NCI-H1105 (cell line): ENCODE measurements around the gene FBXW4.
"Not testable (repeated sequence)": the region's sequence is repeated elsewhere in the genome, so short reads cannot be mapped to it uniquely, and the experiment has no call there.

Source experiments
- DNase-seq: peaks from one replicate; lab custom pipeline; 2025; lab: John Stamatoyannopoulos, UW

The FBXW4 gene

GRCh38 chr10:101655570-101655969 is 39.4 kb downstream of the FBXW4 start:
- DNase-seq, result no peak

- DNase-seq, result no peak
Observed at GRCh38 chr10:101653536-101653935, 41.4 kb downstream of the FBXW4 start.

- no peak for DNase-seq
Observed at GRCh38 chr10:101651336-101651735, 43.6 kb downstream of the FBXW4 start.

- DNase-seq, result no peak
Observed at GRCh38 chr10:101650863-101651262, 44.1 kb downstream of the FBXW4 start.

GRCh38 chr10:101649525-101650085 is 45.4 kb downstream of the FBXW4 start:
- DNase-seq, result no peak

- no peak for DNase-seq
Observed at GRCh38 chr10:101647255-101647654, 47.7 kb downstream of the FBXW4 start.

GRCh38 chr10:101646364-101646763 is 48.6 kb downstream of the FBXW4 start:
- no peak for DNase-seq

- no peak for DNase-seq
Observed at GRCh38 chr10:101645659-101646058, 49.3 kb downstream of the FBXW4 start.

GRCh38 chr10:101644002-101644401 is 51.0 kb downstream of the FBXW4 start:
- no peak for DNase-seq

- DNase-seq, result no peak
Observed at GRCh38 chr10:101643546-101643945, 51.4 kb downstream of the FBXW4 start.

- DNase-seq, result no peak
Observed at GRCh38 chr10:101639141-101639900, 55.6 kb downstream of the FBXW4 start.

- not testable (repeated sequence) for DNase-seq
Observed at GRCh38 chr10:101633510-101633909, 61.5 kb downstream of the FBXW4 start.

GRCh38 chr10:101631821-101632475 is 63.0 kb downstream of the FBXW4 start:
- no peak for DNase-seq

GRCh38 chr10:101630633-101630920 is 64.4 kb downstream of the FBXW4 start:
- no peak for DNase-seq

- peak; percentile 75 for DNase-seq
Observed at GRCh38 chr10:101629837-101630632, 64.9 kb downstream of the FBXW4 start.

- DNase-seq, result peak; percentile 20
Observed at GRCh38 chr10:101625821-101626412, 69.1 kb downstream of the FBXW4 start.

- no peak for DNase-seq
Observed at GRCh38 chr10:101624526-101625102, 70.4 kb downstream of the FBXW4 start.

- DNase-seq, result no peak
Observed at GRCh38 chr10:101623528-101623927, 71.4 kb downstream of the FBXW4 start.

- no peak for DNase-seq
Observed at GRCh38 chr10:101619983-101620382, 75.0 kb downstream of the FBXW4 start.

- DNase-seq, result no peak
Observed at GRCh38 chr10:101618871-101619270, 76.1 kb downstream of the FBXW4 start.

GRCh38 chr10:101617824-101618568 is 77.0 kb downstream of the FBXW4 start:
- no peak for DNase-seq
